ENCODE data around the gene TACC3.

The TACC3 gene

GRCh38 chr4:1776521-1777161 lies 55.3 kb downstream of the TACC3 start:
- DNase-seq (ENCODE audit: low read depth) = no peak

DNA sequence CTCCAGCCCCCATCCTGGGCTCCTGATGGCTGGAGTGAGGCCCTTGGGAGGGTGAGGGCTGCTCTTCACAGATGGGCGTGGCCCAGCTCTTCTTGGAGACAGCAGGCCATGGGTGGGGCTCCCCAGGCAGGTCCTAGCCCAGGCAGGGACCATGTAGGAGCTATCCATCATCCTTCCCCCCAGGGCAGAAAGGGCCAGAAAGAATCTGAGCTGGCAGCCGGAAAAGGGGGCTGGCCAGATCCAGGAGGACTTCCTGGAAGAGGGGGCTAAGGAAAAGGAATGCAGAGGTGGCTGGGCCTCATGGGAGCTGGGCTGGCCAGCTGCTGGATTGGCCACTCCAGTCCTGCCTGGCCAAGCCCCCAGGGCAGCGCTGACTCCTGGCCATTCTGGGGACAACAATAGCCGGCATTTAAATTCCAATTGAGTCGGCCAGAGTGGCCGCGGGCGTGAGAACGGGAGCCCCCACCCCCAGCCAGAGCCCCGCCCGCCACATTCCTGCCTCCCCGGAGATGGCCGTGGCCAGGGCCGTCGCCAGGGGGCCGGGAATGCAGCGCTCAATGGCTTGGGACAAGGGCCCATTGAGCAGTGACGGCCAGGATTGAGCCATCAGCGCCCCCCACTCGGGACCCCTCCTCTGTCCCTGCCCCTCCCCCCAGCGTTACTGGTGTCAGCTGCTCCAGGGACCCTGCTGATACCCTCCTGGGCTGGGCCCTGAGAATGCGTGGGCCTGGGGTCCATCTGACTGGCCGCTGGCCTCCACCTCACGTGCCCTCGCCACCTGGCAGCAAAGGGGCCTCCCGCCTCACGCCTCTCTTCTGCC lies 56.7 kb downstream of the TACC3 start:
- DNase-seq (ENCODE audit: low read depth) = no peak

DNA sequence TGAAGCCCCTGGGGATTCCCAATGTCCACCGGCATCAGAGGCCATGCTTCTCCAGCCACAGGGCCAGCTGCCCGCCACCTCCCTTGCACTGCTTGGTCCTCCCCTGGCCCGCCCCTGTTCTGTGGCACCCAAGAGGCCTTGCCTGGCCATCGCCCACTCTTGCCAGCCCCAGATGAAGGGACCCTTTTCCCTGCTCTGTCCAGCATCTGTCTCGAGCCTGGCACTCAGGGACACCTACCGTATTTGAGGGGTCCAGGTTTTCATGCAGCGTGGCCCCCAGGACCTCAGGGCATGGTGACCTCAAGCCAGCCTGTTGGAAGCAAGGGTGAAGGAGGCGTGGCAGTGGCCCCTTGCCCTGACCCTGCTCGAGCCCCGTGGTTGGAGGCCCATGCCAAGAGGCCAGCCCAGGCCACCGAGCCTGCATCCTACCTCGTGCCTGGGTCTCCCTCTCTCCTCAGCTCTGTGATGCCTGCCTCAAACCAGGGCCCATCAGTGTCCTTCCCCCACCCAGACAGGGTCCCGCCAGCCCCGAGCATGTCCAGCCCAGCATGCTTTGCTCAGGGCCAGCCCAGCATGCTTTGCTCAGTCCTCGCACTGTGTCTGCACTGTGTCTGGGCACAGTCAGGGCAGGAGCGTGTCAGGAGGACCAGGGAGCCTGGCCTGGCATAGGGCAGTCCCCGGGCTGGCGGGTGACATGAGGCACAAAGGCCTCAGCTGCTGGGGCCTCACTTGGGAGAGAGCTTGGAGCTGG lies 57.5 kb downstream of the TACC3 start:
- no peak for DNase-seq (ENCODE audit: low read depth)

GRCh38 chr4:1779588-1780382 lies 58.5 kb downstream of the TACC3 start:
- no peak for DNase-seq (ENCODE audit: low read depth)

DNA sequence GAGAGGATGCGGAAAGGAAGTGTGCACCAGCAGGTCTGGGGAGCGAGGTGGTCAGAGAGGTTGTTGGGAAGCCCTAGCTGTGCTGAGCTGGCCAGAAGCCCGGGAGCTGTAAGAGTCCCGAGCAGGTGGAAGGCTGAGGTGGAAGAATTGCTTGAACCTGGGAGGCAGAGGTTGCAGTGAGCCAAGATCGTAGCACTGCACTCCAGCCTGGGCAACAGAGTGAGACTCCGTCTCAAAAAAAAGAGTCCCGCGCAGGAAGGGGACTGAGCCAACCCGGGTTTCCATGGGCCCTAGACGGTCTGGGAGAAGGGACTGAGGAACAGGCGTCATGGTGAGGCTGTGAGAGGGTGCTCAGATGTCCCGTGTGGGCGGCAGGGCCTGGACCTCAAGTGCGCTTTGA lies 59.1 kb downstream of the TACC3 start:
- no peak for DNase-seq (ENCODE audit: low read depth)

DNA sequence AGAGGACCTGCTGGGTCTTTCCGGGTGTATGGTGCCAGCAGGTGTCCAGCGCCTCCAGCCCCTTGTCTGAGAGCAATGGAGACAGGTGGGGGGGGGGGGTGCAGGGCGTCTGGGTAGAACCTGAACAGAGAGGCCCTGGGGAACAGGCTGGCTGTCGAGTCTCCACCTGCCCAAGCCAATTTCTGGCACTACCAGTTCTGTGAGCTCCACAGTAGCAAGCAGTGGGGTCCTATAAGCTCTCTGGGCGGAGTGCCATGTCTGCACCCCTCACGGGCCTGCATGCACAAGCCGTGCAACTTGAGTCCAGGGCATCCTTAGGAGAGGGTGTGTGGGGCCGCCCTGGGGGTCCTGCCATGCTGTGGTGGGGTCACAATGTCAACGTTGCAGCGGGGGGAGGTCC lies 61.7 kb downstream of the TACC3 start:
- DNase-seq (ENCODE audit: low read depth) = no peak

DNA sequence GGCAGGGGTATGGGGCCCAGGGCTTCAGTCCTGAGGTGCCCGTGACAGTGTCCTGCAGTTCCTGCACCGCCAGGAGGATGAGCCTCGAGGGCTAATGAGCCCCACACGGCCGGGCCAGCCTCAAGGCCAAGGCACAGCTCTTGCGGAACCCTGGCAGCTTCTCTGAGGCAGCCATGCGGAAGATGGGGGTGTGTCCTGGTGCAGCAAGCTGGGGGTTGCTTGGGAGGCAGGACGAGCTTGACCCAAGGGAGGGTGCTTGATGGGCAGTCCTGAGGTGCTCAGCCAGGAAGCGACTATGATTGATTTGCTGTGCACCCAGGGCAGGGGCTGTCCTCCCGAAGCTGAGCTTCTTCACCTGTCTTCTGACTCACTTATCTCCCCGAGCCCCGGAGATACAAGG lies 62.6 kb downstream of the TACC3 start:
- no peak for DNase-seq (ENCODE audit: low read depth)

DNA sequence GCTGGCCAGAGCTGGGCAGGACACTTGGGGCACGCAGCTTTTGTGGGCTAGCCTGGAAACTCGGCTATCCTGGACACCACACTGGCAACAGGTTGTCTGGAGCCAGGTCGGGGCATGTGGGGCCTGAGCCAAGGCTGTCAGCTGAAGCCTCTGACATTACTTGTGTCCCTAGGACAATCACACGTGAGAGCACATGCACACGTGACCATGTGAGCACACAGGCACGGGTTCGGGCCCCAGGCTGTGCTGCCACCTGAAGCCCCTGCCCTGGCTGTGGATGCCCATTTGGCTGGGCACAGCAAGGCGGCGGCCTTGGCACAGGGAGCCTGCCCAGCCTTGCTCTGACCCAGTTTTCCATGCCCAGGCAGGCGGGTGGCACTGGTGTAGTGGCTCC lies 63.1 kb downstream of the TACC3 start:
- no peak for DNase-seq (ENCODE audit: low read depth)

- DNase-seq (ENCODE audit: low read depth) = no peak
These were observed 63.7 kb downstream of the TACC3 start for GRCh38 chr4:1784789-1785591.

DNA sequence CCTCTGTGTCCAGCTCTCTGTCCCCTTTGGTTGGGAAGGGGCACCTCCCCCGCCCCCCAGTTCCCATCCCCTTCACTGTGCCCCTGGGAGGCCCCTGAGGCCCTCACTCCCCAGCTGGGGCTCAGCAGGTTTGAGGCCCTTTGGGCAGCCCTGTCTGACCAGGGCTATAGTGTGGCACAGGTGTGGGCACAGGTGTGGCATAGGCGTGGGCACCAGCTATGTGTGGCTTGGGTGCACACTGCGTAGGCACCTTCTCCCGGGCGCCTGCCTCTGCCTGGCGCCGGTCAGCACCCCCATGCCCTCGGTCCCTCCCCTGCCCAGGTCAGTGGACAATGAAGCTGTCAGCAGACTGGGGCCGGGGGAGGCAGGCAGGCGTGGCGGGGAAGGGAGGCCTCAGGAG lies 64.3 kb downstream of the TACC3 start:
- DNase-seq (ENCODE audit: low read depth) = no peak

- DNase-seq (ENCODE audit: low read depth) = no peak
These were observed 65.4 kb downstream of the TACC3 start for GRCh38 chr4:1786544-1787362.

DNA sequence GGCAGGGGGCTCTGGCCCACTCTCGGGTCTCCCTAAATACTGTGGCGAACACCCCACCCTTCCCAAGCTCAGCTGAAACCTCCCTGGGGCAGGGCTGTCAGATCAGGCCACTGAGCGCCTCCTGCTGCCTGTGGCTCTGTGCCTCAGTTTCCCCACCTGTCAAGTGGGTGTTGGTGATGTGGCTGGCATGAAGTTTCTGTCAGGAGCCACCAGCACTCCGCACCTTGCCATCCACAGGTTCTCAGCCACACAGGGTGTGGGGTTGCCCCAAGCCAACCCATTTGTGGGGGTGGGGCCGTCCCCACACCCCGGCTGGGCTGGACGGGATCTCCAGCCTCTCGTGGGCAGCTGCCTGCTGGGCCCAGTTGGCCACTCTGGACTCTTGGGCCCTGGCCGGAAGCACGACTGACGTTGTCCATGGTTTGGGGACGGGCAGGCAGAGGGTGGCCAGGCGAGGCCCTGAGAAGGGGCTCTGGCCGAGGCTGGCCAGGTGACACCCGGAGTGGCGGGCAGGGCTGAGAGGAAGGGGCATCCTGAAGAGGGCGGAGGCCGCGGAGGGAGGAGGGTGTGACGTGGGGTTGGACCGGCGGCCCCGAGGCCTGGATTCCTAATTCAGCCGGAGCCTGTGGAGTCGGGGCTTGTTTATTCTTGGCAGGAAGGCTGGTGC lies 66.2 kb downstream of the TACC3 start:
- DNase-seq (ENCODE audit: low read depth) = no peak

DNA sequence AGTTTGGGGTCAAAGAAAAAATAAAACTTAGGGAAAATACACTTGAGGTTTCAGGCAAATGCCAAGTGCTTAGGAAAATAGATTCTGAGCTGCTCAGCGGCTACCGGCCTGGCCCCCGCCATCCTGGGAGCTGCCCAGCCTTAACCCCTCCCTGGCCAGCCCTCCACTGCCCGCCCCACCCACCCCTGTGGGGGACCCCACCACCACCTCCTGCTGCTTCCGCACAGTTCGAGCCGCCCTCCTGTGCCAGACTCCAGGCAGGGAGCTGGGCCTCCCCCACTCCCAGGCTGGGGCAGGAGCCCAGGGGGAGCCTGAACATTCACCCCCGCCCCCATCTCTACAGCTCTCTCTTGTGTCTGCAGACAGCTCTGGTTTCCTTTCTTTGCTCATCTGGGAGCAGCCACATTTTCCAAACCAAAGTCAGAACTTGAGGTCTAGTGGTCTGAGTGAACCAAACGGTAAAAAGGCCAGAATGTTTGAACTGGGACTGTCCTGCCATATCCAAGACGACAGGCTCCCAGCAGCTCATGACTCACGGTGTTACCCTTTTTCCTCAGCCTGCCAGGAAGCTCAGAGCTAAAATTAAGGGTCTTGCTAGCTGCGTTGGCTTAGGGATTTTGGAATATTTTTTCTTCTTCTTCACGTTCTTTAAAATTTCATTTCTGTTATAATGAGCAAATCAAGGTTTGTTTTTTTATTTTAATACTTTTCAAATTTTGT lies 67.1 kb downstream of the TACC3 start:
- no peak for DNase-seq (ENCODE audit: low read depth)

DNA sequence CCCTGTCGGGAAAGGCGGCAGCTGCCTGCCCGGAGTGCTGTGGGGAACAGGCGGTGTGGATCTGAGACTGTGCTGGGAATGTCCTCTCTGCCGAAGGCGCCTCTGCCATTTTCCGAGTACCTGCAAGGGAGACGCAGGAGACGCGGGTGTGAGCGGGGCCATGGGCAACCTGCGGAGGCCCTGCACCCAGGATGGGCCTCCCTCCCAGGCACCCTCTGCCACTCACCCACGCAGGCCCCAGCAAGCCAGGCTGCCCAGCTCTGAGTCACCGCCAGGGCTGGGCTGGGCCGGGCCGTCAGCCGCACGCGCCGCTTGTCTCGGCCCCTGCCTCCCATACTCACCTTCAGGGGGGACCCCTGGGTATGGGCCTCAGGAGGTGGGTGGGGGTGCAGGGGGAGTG lies 68.2 kb downstream of the TACC3 start:
- no peak for DNase-seq (ENCODE audit: low read depth)

DNA sequence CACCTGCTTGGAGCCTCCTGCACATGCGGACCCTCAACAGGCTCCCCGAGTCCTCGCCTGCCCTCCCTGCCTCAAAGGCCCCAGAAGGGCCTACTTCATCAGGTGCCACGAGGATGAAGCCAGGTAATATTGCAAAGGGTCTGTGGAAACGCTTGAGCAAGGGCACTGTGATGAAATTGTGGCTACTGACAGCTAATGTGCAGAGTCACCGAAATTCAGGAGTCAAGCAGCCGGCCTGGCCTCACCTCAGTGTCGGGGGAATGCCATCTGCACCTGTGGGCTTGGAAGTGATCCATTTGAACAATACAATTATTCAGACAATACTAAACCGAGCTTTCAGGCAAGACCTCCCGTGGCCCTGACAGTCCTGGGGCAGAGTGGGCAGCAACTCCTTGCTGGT lies 68.7 kb downstream of the TACC3 start:
- DNase-seq (ENCODE audit: low read depth) = no peak

DNA sequence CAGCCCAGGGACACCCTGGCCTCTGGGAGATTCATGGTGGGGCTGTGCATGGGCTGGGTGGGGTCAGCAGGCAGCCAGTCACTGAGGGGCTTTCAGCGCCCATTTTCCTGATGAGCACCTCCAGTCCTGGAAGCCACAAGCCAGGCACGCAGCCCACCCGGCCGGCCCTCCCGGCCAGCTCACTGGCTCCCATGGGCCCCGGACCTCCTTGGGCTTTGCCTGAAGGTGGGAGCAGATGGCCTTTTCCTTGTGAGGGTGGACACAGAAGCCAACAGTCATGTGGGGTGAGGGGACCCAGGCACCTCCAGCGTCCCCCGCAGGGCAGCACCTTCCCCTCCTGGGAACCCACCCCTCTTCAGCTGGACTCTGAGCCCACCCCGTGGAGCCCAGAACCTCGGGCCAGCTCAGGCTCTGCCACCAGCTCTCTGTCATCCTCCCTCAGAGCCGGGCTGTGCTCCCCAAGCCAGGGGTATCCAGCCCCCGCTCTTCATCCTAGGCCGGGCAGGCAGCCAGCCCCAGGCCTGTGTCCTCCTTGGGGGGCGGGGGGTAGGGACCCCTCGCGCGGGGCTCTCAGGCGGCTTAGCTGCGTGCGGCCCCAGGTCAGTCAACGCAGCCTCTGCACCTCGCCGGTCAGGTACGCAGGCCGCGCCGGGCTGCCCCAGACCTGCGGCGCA lies 71.0 kb downstream of the TACC3 start:
- DNase-seq (ENCODE audit: low read depth) = no peak

DNA sequence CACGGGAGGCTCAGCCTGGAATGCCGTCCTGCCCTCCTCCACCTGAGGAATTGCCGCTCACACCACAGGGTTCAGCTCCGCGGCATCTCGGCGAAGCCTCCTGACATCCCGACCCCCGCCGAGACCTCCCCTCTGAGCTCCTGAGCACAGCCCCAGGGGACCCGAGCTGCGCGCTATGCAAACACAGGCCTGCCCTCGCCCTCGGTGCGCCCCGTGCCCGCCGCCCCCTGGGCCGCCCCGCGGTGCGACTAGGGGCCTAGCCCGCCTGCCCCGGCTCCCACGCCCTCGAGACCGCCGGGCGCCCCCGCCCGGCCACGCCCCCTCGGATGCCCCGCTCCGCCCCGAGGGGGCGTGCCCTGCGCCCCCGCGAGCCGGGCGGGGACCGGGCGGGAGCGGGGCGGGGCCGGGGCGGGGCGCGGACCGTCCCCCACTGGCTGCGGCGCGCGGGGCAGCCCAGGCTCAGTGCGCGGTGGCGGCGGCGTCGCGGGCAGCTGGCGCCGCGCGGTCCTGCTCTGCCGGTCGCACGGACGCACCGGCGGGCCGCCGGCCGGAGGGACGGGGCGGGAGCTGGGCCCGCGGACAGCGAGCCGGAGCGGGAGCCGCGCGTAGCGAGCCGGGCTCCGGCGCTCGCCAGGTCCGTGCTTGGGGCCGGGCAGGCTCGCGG lies 71.6 kb downstream of the TACC3 start, which contains the start of gene FGFR3:
TSS of gene FGFR3 (plus strand) at position 462 of the 664 bp plus-strand sequence. CDS start 642 bp downstream, outside the sequence.
- DNase-seq (ENCODE audit: low read depth) = peak; percentile 12

DNA sequence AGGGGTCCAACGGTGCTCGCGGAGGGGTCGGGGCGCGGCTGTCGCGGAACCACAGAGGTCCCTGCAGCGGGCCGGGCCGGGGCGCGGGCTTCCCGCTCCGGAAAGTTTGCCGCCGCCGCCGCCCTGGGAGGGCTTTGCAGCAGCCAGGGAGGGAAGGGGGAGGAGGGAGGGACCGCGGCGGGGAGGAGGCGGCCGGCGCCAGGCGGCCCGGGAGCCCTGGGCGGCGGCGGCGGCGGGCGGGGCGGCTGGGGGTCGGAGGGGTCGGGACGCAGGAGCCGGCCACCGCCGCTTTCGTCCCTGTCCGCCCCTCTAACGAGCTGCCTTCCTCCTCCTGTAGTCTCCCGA lies 72.1 kb downstream of the TACC3 start:
- peak; percentile 14 for DNase-seq (ENCODE audit: low read depth)
